ENCODE measurements around the gene GUCD1.
"Not testable (repeated sequence)": the region's sequence is repeated elsewhere in the genome, so short reads cannot be mapped to it uniquely, and the experiment has no call there.

The GUCD1 gene

DNA sequence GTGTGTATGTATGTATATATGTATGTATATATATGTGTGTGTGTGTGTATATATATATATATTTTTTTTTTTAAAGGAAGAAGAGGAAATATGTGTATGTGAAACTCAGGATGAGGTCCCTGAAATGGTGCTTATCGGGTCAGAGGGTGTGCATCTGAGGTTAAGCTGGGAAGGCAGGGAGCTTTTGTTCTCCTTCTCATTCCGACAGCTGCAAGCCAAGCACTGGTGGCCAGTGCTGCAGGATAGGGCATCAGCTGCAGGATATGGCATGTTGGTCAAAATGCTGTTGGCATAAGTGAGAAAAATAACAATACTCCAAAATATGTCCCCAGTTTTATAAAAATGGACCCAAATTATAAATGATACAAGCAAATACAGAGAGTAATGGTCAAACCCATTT, 8.3 kb upstream of the GUCD1 start:
- DNase-seq = no peak

DNA sequence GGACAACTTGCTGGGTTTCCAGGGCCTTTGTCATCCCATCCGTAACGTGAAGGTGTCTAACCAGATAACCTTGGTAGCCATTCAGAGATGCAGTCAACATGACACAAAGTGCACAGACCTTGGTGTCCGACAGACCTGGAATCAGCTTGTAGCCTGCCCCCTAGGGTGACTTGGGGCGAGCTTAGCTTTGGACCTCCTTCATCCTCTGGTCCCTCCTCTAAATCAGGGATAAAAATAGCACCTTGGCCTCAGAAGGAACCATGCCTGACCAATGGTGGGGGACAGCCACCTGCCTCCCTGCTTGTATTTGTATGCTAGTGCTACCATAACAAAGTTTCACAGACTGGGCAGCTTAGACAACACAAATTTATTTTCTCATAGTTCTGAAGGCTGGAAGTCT, 4.5 kb upstream of the GUCD1 start:
- no peak for DNase-seq

DNA sequence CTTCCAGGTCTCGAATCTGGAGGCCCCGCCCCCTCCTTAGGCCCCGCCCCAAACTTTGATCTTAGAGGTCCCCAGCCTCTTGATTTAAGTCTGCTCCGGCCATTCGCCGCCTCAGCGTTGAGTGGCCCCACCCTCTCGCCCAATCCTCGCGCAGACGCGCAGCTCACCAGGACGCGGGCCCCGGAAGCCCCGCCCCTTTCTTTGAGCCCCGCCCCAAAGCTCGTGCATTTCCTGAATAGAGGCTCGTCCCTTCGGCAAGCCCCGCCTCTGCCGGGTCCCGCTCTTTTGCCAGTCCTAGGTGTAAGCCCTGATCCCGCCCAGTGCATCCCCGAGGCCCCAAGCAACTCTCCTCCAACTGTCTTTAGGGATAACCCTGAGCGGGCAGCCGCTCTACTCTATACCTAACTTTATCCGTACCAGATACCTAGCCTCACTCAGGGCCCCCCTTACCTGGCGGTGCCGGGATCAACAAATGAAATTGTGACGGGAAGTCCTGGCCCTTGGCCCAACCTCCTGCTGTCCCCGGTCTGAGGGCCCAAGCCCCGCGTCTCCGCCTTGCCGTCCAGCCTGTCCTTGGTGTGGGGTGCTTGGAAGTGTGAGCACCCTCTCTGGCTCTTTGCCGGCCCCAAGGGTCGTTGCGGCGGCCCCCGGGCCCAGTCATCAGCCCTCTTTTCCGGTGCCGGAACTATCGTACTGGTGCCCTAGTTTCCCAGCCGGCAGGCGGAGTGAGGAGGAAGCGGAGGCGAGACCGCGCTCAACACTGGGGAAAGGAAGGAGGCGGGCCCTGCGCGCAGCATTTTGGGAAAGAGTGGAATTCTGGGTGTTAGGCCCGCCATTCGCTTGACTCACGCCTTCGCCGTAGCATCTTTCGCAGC, 464 bp upstream of the GUCD1 start, which contains the start of gene SNRPD3:
Gene SNRPD3 (plus strand): TSS at position 835 of the 875 bp plus-strand sequence. CDS start 1,676 bp downstream, outside the sequence.
- peak; percentile 100 for DNase-seq

DNA sequence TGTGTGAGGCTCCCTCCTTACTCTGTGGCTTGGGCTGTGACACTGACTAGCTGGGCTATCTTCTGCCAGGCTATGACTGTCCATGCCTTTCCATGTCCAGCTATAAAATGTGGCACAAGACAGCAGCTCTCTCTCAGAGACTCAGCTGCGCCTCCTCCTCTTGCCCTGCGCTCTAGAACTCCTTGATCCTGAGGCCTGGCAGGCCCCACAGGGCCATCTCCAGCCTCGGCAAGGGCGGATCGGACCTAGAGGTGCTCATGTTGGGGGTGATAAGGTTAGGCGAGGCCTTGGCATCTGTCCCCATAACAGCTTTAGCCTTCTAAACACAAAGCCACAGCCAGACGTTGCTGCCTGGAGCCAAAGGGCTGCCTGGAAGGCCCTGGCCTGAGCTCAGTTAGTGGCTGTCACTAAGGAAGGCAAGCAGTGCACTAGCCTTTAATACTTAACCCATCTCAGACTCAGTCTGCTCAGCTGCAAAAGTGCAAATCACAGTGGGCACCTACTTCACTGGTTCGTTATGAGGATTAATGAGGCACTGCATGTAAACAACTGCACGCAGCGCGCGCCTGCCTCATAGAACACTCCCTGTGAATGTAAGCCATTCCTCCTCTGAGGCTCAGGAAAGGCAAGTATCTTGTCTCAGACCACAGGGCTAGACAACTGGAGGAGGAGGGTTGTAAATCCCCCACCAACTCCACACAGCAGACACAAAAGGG, 1.2 kb downstream of the GUCD1 start:
- DNase-seq = no peak

DNA sequence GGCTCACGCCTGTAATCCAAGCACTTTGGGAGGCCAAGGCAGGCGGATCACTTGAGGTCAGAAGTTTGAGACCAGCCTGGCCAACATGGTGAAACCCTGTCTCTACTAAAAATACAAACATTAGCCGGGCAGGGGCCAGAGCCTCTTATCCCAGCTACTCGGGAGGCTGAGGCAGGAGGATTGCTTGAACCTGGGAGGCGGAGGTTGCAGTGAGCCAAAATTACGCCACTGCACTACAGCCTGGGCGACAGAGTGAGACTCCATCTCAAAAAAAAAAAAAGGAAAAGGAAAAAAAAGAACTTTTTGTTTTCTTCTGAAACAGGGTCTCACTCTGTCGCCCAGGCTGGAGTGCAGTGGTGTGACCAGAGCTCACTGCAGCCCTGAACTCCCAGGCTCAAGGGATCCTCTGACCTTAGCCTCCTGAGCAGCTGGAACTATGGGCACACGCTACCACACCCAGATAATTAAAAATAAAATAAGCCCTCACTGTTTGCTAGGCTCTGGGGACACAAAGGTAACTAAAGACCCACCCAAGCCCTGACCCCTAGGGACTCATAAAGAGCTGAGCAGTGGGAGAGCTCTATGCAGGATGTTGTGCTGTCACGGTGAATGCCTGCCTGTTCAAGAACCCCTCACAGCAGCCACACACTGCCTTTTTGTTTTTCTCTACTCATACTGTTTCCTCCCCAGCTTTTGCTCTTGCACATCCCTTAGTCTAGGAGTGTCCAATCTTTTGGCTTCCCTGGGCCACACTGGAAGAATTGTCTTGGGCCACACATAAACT, 2.2 kb downstream of the GUCD1 start:
- not testable (repeated sequence) for DNase-seq

DNA sequence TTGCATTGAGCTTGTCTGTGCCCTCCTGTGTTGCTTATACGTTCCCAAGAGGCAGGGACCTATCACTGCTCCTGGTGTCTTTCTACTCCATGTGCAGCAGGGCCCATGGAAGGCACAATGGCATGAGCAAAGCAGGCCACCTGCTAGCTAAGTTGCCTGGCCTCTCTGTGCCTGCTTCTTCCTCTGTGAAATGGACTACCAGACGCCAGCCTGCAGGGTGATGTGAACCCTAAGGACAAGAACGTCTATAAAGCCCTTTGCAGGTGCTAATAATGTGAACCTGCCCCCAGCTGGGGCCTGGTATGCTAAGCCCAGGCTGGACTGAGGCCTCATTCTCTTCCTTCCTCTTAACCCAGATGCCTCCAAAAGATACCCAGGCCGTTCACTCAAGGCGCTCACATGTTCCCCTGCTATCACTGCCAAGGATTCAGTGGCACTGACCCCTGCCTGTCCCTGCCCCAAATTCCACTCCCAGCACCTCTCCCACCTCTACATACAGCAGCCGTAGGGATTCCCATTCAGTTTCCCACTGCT, 4.0 kb downstream of the GUCD1 start:
- DNase-seq = no peak

DNA sequence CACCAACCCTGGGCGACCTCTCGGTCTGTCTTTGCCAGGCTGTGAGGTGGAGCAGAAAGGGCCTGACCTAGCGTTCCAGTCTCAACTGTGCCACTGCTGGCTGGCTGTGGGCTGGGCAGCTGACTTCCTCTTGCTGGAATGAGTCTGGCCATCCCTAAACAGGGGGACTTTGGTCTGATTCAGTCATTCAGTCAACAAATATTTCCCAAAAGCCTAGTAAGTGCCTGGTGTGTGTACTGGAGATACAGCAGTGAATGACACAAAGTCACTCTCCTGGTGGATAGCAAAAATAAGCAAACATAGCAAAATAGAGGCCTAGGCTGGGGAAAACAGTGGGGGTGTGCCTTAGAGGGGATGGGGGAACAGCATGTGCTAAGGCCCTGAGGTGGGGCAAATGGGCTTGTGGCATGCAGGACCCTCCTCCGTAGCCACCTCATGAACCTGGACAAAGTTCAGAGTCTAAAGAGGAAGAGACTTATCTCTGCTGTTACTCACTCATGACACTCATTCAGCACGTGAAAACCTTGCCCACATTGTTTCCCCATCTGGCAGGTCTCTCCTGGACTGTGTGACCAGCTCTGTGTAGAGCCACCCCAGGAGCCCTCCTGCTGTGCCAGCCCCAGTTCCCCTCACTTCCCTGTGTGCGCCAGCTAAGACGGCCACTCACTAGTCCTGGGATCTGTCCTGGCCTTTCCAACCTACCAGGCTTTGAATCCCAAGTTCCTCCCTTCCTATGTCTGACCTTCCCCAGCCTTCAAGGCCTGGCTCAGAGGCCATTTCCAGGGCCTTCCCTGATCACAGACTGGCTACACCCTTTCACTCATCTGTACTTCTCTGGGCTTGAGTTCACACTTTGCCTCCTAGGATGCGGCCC, 4.7 kb downstream of the GUCD1 start:
- peak; percentile 60 for DNase-seq

DNA sequence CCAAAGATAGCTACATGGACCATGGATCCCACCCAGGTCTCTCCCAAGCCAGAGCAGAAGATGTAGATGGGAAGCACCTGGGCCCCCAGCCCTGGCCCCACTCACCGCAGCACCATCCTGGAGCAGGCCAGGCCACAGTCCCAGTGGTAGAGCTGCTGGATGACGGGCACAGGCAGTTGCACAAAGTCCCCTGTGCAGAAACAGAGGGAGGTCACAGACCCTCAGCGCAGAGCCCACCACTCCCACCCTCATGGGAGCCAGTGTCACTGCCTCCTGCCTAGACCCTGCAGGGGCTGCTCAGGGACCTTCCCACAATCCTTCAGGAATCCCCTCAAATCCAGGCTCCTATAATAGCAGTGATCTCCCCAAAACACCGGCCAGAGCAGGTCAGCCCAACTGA, 6.1 kb downstream of the GUCD1 start:
- no peak for DNase-seq

DNA sequence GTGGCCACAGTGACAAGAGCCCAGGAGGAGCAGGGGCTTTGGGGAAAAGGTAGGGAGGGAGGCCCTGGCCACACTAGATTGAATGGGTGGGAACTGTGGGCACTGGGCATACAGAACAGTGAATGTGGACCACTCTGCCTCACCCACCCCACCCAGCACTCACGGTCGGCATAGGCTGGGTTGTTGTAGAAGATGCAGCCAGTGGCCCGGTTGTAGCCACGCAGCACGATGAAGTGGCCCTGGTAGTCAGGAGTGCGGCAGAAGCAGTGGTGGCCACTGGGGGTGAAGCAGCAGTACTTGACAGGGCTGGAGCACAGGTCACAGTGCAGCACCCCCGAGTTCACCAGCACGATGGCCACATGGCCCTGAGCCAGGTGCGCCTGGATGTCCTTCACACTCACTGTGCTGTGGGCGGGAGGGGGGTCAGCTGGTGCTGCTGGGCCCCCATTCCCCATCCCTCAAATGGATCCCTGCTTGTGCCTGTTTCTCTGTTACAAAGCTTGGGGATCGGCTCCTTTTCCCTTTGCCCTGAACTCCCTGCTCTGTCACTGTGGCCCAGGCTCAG, 11.2 kb downstream of the GUCD1 start:
- no peak for DNase-seq

DNA sequence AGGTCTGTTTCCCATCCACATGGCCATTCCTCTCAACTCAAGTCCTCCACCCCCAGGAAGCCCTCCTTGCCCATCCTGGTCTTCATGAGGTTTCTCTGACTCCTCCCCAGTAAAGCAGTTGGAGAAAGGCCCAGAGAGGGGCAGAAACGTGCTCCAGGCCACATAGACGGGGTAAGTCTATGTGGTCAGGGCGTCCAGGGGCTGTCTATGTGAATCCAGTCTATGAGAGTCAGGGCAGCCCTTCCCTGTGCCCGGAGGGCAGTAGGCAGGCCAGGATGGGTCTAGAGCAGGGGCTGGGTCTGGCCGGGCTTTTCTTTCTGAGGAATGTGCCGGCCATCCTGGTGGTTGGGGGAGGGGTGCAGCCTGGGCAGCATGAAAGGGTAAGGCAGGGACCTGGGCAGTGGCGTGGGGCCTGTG, 11.7 kb downstream of the GUCD1 start:
- no peak for DNase-seq

DNA sequence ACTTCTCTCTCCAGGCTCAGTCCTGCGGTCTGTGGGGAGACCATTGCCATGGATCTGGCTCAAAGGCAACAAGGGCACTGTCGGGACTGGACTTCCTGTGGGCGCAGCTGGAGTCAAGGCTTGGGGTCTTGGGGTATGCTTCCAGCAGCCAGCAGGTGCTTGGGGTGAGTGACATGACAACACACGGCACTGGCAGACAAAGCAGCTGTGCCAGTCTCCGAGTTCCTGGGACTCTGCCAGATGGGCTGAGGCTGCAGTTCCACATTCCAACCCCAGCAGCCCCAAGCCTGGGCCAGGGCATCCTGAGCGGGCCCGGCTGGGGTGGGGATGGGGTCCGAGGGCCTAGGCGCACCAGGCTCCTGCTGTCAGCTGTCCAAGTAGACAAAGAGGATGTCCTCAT, 12.3 kb downstream of the GUCD1 start:
- DNase-seq = no peak

DNA sequence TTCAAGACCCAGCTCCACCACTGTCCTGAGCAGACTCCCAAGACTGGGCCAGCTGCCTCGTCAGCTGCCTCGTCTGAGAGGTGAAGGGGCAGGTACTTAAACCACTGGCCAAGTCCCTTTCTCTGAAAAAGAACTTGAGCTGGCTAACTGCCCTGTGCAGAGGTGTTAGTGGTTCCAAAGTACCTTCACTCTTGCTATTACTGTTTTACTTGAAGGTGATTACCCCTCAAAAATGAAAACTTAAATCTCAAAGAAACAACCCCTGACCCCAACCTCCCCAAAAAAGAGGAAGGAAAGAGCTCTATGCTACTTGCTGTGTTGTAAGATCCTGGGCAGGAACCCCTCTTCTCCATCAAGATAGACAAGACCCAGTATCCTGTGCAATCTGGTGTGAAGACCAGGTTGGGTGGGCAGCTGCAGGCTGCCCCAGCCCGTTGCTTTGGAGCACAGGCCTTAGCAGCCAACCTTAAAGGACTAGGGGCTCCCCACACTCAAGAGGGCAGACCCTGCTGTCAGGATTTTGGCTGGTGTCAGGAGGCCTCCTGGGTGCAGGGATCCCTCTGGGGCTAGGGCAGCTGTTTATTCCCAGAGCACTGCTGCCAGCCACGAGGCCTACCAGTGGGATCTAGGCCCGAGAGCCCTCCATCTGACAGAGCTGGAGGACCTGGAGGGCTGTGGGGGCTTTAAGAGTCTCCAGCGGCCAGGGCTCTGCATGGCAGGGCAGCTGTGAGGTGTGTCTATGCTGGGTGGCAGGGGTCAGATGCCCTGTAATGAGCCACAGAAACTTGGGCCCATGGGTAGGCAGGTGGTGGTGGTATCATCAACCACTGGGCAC, 13.0 kb downstream of the GUCD1 start:
- no peak for DNase-seq

DNA sequence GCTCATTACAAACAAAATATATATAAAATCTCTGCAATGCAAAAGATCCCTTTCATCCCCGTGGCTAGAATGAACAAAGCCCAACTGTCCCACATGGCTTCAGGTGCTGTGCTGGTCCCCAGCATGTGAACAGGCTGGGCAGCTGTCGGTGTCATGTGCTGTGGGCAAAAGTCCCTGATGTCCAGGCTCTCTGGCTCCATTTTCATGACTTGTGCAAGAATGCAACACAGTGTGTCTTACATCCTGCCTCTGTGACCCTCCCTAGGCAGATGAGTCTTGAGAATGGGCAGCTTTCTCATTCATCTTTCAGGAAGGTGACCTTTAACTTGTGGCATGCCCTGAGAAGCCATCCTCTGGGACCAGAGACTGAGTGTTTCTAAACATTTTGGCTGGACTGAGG, 14.5 kb downstream of the GUCD1 start:
- DNase-seq = no peak

DNA sequence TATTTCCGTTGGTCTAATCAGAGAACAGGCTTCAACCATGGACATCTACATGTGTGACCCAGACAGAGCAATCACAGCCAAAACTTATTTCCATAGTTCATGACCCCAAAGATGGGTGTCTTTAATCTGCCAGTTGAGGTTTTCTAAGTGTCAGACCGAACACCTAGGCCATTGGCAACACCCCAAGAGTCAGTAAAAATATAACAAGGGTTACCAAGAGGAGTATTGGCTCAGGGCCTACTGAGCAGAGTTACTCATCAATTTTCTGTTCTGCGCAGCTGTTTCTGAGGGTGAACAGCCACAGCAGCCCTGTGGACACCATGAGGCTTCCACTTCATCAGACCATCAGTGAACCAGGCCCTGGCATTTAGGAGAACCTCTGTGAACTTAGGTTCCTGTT, 18.8 kb downstream of the GUCD1 start:
- no peak for DNase-seq

DNA sequence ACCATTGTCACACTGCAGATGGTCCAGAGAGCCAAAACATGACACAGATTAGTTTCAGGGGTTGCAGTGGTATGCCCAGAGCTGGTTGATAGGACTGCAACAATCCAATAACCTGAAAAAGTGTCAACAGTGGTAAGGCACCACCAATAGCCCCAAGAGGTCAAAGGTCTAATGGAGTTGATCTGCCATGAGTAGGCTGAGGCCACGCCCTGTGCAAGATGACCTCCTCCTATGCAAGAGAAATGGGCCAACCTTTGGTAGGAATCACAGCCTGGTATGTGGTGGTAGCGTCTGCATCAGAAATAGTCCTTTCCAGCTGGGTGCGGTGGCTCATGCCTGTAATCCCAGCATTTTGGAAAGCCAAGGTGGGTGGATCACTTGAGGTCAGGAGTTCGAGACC, 19.6 kb downstream of the GUCD1 start:
- DNase-seq = no peak

DNA sequence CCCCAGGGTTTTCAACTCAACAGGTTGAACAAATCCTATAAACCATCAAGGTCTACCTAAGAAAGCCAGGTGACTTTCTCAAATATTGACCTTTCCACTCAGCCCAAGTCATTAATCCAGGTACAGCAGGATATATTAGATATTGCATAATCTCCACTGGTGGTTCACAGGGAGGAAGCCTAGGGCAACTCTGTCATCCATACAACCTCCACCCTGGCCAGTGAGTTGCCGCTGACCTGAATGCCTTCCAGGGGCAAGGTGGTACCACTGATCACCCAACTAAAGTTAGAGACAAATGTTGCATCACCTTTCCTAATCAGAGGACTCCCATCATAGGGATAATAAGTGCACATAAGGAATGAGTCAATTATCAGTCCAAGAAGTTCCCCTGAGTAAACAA, 22.9 kb downstream of the GUCD1 start:
- no peak for DNase-seq

DNA sequence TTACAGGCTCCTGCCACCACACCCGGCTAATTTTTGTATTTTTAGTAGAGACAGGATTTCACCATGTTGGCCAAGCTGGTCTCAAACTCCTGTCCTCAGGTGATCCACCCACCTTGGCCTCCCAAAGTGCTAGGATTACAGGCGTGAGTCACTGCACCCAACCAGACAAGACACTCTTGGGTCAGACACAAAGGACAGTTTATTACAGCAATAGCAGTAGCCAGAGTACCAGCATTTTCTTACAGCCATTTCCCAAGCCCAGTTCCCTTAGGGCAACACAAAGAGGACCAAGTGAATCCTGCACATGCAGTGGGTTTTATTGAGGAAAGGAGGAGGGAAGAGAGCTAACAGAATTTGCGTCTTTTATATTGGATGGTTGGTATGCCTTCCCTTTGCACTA, 24.0 kb downstream of the GUCD1 start:
- not testable (repeated sequence) for DNase-seq

DNA sequence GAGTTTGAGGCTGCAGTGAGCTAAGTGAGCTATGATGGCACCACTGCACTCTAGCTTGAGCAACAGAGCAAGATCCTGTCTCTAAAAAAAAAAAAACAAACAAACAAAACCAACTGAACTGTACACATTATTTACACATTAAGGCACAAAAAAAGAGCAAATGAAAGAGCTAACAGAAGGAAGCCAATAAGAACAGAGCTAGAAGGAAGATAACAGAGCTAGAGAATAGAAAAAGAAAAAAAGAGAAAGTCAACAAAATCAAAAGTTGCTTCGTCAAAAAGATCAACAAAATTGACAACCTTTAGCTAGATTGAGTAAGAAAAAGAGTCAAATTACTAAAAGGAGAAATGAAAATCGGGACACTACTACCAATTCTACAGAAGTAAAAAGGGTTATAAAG, 25.0 kb downstream of the GUCD1 start:
- DNase-seq = no peak

DNA sequence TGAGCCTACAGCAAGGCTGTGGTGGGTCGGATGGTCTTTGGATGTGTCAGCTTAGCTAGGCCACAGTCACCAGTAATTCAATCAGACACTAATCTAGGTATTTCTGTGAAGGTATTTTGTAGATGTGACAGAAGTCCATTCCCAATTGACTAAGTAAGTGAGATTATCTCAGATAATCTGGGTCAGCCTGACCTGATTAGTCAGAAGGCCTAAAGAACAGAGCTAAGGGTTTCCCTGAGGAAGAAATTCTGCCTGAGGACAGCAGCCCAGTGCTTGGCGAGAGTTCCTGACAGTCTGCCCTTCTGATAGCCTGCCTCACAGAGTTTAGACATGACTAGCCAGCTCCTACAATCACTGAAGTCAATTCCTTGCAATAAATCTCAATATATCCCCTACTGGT, 28.7 kb downstream of the GUCD1 start:
- DNase-seq = no peak

DNA sequence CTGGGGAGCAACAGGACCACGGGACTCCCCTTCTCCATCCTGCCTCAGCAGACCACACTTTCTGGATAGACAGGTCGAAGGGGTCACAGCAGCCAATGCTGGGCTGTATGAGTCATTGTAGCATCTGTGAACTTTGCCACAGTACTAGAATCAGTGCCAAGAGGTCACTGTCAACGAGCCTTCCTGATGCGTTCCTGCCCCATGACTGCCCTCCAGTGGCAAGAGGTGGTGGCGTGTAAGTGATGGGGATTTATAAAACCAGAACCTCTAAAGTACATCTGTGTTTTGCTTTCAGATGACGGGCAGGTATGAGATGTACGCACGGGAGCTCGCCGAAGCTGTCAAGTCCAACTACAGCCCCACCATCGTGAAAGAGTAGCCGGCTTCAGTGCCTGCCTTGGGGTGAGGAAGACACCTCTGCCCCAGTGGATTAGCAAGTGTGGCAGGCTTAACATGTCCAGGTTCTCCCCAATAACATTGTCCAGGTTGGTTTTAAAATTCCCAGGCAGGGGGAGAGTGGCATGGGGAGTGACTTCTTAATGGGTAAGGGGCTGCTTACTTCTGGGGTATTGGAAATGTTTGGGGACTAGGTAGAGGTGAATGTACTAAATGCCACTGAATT, 29.4 kb downstream of the GUCD1 start:
- DNase-seq = peak; percentile 90

All from suppressor macrophage treated with lipopolysaccharide for 4 hours (primary cell).